ENCODE results near the gene THRB. TPM values are rescaled to one million over a fixed set of nuclear protein-coding genes. Genes with fewer than 3 reads are reported as not detected.
A peak's percentile ranks its signal among the peaks of the same experiment; 100 is the strongest.

Gene THRB
- total and polyA plus RNA-seq, 2 experiments from 2014 or later, result 0.49 to 0.57 TPM

- Histone ChIP-seq H3K9me3 (ENCODE audit: low read depth) (no peaks in the 10 kb centered on the region), H3K36me3 (no peaks in the 10 kb centered on the region), H3K4me3 (no peak overlapping the region), H3K4me1 (ENCODE audit: low read depth) (peaks cover 19% of the 10 kb centered on the region), H3K27me3 (no peaks in the 10 kb centered on the region), H3K27ac (no peak overlapping the region)
- no peak for DNase-seq (ENCODE audit: low read depth in 1 of 2, low spot score in 1 of 2)
- no peak for TF ChIP-seq CTCF (IDR thresholded peaks at IDR 0.05; ENCODE audit: low read depth, low read length)
Measured at GRCh38 chr3:24195504-24196230, 299.0 kb downstream of the THRB start.

- Histone ChIP-seq H3K27me3 (no peaks in the 10 kb centered on the region), H3K4me3 (no peak overlapping the region), H3K36me3 (no peaks in the 10 kb centered on the region), H3K4me1 (ENCODE audit: low read depth) (peaks cover 14% of the 10 kb centered on the region), H3K27ac (no peak overlapping the region), H3K9me3 (ENCODE audit: low read depth) (no peaks in the 10 kb centered on the region)
- DNase-seq (ENCODE audit: low read depth in 1 of 2, low spot score in 1 of 2), result no peak
- TF ChIP-seq CTCF (IDR thresholded peaks at IDR 0.05; ENCODE audit: low read depth, low read length), result no peak
Measured at GRCh38 chr3:24192469-24193056, 302.1 kb downstream of the THRB start.

- Histone ChIP-seq H3K27ac (peak overlapping the region; percentile 6), H3K4me3 (no peak overlapping the region), H3K9me3 (ENCODE audit: low read depth) (no peaks in the 10 kb centered on the region), H3K36me3 (no peaks in the 10 kb centered on the region), H3K27me3 (no peaks in the 10 kb centered on the region), H3K4me1 (ENCODE audit: low read depth) (peaks cover 14% of the 10 kb centered on the region)
- TF ChIP-seq CTCF (IDR thresholded peaks at IDR 0.05; ENCODE audit: low read depth, low read length), result no peak
- DNase-seq (ENCODE audit: low read depth in 1 of 2, low spot score in 1 of 2), result peak in 1 of 2 donors; percentile 29
Measured at GRCh38 chr3:24191801-24192403, 302.7 kb downstream of the THRB start.

GRCh38 chr3:24190256-24190655 lies 304.4 kb downstream of the THRB start:
- H3K27me3 ChIP-seq, result no peaks in the 10 kb centered on the region
- H3K36me3 ChIP-seq, result no peaks in the 10 kb centered on the region
- no peak for TF ChIP-seq CTCF (IDR thresholded peaks at IDR 0.05; ENCODE audit: low read depth, low read length)

GRCh38 chr3:24185738-24186384 lies 308.8 kb downstream of the THRB start:
- no peaks in the 10 kb centered on the region for H3K9me3 ChIP-seq (ENCODE audit: low read depth)
- no peak overlapping the region for H3K4me3 ChIP-seq
- no peak overlapping the region for H3K27ac ChIP-seq
- no peaks in the 10 kb centered on the region for H3K4me1 ChIP-seq (ENCODE audit: low read depth)
- no peaks in the 10 kb centered on the region for H3K36me3 ChIP-seq
- no peaks in the 10 kb centered on the region for H3K27me3 ChIP-seq
- peak; percentile 66 to 83 for DNase-seq (ENCODE audit: low read depth in 1 of 2, low spot score in 1 of 2)
- TF ChIP-seq CTCF (IDR thresholded peaks at IDR 0.05; ENCODE audit: low read depth, low read length), result peak; percentile 79

More at GRCh38 chr3:24190256-24190655, 304.4 kb downstream of the THRB start:
- Histone ChIP-seq H3K4me3 (no peak overlapping the region), H3K27ac (no peak overlapping the region), H3K4me1 (ENCODE audit: low read depth) (peaks cover 14% of the 10 kb centered on the region), H3K9me3 (ENCODE audit: low read depth) (no peaks in the 10 kb centered on the region)
- DNase-seq (ENCODE audit: low read depth in 1 of 2, low spot score in 1 of 2), result no peak
